Retinal pigment epithelial cell (primary cell): ENCODE measurements around the gene OSBPL7.

Experiments
- DNase-seq: peaks from one replicate; pipeline ENCODE4 v3.0.0-alpha.2; 2010; ENCODE audit warnings: low read depth
- H3K4me3 ChIP-seq: 2 replicates; pipeline ENCODE4 v1.5.1; 2011; ENCODE audit warnings: mild to moderate bottlenecking, low read length, control low read depth, moderate library complexity
- CTCF ChIP-seq: conservative IDR thresholded peaks from 2 replicates; pipeline ENCODE4 v1.5.1; 2011; ENCODE audit warnings: low read depth, low read length, control low read depth, inconsistent platforms

The OSBPL7 gene

GRCh38 chr17:47864791-47865216 lies 43.2 kb upstream of the OSBPL7 start:
- TF ChIP-seq CTCF: no peak
- no peak for DNase-seq
- no peak overlapping the region for H3K4me3 ChIP-seq

GRCh38 chr17:47862621-47863440 lies 41.2 kb upstream of the OSBPL7 start:
- no peak overlapping the region for H3K4me3 ChIP-seq
- no peak for TF ChIP-seq CTCF
- DNase-seq: peak; percentile 43

GRCh38 chr17:47860386-47860785 lies 38.8 kb upstream of the OSBPL7 start:
- no peak for DNase-seq
- TF ChIP-seq CTCF: no peak
- H3K4me3 ChIP-seq: no peak overlapping the region

GRCh38 chr17:47857551-47858455 lies 36.2 kb upstream of the OSBPL7 start:
- TF ChIP-seq CTCF: no peak

GRCh38 chr17:47856830-47857229 lies 35.2 kb upstream of the OSBPL7 start:
- no peak for TF ChIP-seq CTCF
- DNase-seq: no peak
- no peak overlapping the region for H3K4me3 ChIP-seq

More at GRCh38 chr17:47857551-47858455, 36.2 kb upstream of the OSBPL7 start:
- H3K4me3 ChIP-seq: no peak overlapping the region
- no peak for DNase-seq

- no peak for TF ChIP-seq CTCF
- H3K4me3 ChIP-seq: no peak overlapping the region
- no peak for DNase-seq
These were observed 34.1 kb upstream of the OSBPL7 start for GRCh38 chr17:47855737-47856136.
